NB4 (cell line): Measurements from ENCODE around the gene OCLN.

Experiments used
- DNase-seq: peaks from one replicate; pipeline ENCODE4 v3.0.0; 2010; ENCODE audit warnings: low read depth
- H3K4me3 ChIP-seq: one replicate; pipeline ENCODE4 v1.5.1; 2011; ENCODE audit warnings: mild to moderate bottlenecking, low read depth, low read length, moderate library complexity
- CTCF ChIP-seq: IDR thresholded peaks from one replicate; pipeline ENCODE4 v1.5.1; 2012; ENCODE audit warnings: low read depth, low read length
- MAX ChIP-seq: IDR thresholded peaks from 2 replicates; pipeline ENCODE4 v1.6.1; 2011; ENCODE audit warnings: low read depth, low read length
- MYC ChIP-seq: IDR thresholded peaks from 2 replicates; pipeline ENCODE4 v1.6.1; 2011; ENCODE audit warnings: low read depth, low read length
- POLR2A ChIP-seq: IDR thresholded peaks from 2 replicates; pipeline ENCODE4 v1.6.1; 2011; ENCODE audit warnings: mild to moderate bottlenecking; ENCODE audit not compliant: insufficient read length; ENCODE audit errors: extremely low read depth

OCLN gene

GRCh38 chr5:69519285-69519684 is 26.7 kb downstream of the OCLN start:
- TF ChIP-seq CTCF, result no peak
- no peak for TF ChIP-seq MYC
- TF ChIP-seq MAX, result no peak
- no peak for TF ChIP-seq POLR2A
- DNase-seq, result no peak
- no peak overlapping the region for H3K4me3 ChIP-seq

- no peak for TF ChIP-seq POLR2A
- TF ChIP-seq CTCF, result no peak
- no peak for TF ChIP-seq MAX
- H3K4me3 ChIP-seq, result no peak overlapping the region
- no peak for DNase-seq
These were observed 29.4 kb downstream of the OCLN start for GRCh38 chr5:69522035-69522434.

- H3K4me3 ChIP-seq, result no peak overlapping the region
- TF ChIP-seq POLR2A (no peak), MYC (no peak), MAX (no peak)
- no peak for DNase-seq
These were observed 32.9 kb downstream of the OCLN start for GRCh38 chr5:69525490-69525889.

GRCh38 chr5:69526660-69527059 is 34.1 kb downstream of the OCLN start:
- H3K4me3 ChIP-seq, result no peak overlapping the region
- no peak for DNase-seq
- TF ChIP-seq MYC (no peak), POLR2A (no peak), CTCF (no peak), MAX (no peak)

- no peak overlapping the region for H3K4me3 ChIP-seq
- DNase-seq, result no peak
- no peak for TF ChIP-seq POLR2A
- no peak for TF ChIP-seq CTCF
- no peak for TF ChIP-seq MAX
- no peak for TF ChIP-seq MYC
These were observed 34.7 kb downstream of the OCLN start for GRCh38 chr5:69527128-69527770.

GRCh38 chr5:69528035-69528434 is 35.4 kb downstream of the OCLN start:
- no peak overlapping the region for H3K4me3 ChIP-seq
- no peak for DNase-seq
- no peak for TF ChIP-seq MYC

GRCh38 chr5:69528609-69529008 is 36.0 kb downstream of the OCLN start:
- DNase-seq, result no peak
- TF ChIP-seq MAX (no peak), CTCF (no peak), POLR2A (no peak), MYC (no peak)
- H3K4me3 ChIP-seq, result no peak overlapping the region
